ENCODE results near the gene DAB1.

Gene DAB1

DNA sequence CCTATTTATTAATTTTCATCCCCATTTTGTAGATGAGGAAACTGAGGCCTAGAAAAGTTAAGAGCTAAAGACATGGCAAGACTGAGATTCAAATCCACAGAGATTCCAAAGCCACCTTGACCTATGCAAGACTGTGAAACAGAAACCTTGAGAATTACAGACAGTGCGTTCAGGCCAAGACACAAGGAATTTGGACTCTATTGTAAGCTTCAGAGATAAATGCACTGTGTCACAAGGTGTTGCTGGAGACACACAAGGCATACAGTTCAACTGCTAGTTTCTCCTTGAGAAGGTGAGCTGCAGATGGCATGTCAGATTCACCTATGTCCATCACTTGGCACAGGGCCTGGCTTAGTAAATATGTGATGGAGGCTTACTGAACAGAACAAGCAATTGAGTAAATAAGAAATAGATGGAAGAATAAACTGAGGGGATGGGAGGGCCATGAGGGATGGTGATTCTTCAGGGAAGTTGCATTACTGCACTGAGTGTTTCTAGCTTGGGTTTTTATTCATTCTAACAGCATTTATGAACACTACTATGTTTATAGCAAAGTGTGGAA is 215.0 kb downstream of the DAB1 start:
- no peak for DNase-seq

DNA sequence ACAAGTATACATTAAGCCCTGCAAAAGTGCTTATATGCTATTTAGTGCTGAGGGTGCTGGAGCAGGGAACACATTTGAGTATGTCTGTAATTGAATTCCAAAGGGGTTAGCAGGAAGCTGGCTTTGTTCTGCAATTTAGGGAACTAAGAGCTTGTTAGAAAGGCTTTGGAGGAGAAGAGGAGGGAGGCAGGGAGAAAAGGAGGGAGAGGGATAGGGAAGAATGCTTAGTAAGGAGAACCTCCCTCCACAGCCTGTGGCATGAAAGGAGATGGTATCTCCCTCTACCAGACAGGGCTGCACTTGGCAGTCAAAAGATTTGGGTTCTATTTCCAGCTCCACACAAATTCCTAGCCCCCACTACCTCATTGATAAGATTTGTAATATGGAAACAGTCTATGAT is 217.8 kb downstream of the DAB1 start:
- no peak for DNase-seq

- DNase-seq = no peak
Measured at GRCh38 chr1:57204942-57205787, 218.7 kb downstream of the DAB1 start.

- DNase-seq = no peak
Measured at GRCh38 chr1:57204091-57204490, 219.8 kb downstream of the DAB1 start.

- DNase-seq = no peak
Measured at GRCh38 chr1:57202241-57202640, 221.6 kb downstream of the DAB1 start.

DNA sequence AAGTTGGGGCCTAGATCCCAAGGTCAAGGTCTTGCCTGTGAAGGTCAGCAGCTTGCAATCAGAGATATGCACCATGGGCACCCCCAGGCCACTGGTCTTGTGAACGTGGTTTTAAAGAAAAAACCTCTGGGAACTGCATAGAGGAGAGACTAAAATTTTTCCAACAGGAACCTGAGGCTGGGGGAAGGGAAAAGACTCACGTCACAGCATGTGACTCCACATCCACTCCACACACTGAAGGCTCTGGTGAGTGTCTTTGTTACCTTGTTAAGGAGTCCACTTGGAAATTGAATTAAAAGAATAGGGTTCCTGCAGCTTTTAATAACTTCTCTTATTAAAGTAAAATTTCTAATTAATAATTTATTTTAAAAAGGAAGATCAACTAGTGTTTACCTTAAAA is 224.9 kb downstream of the DAB1 start:
- no peak for DNase-seq

GRCh38 chr1:57195436-57195941 is 228.4 kb downstream of the DAB1 start:
- no peak for DNase-seq

DNA sequence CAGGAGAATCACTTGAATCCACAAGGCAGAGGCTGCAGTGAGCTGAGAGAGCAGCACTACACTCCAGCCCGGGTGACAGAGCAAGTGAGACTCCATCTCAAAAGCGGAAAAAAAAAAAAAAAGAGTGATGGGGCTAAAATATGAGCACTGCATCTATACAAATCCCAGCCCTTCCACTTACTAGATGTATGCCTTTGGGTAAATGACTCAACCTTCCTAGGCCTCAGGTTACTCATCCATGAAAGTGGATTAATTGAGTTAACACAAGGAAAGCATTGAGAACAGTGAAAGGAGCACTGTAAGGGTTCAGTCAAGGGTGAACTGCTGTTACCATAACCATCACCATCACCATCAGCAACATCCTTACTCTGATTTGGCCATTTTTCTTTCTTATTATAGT is 231.6 kb downstream of the DAB1 start:
- DNase-seq = no peak

- no peak for DNase-seq
Measured at GRCh38 chr1:57190898-57191297, 233.0 kb downstream of the DAB1 start.

GRCh38 chr1:57188168-57188567 is 235.7 kb downstream of the DAB1 start:
- no peak for DNase-seq

- no peak for DNase-seq
Measured at GRCh38 chr1:57186455-57186854, 237.4 kb downstream of the DAB1 start.

- no peak for DNase-seq
Measured at GRCh38 chr1:57179001-57179400, 244.9 kb downstream of the DAB1 start.

DNA sequence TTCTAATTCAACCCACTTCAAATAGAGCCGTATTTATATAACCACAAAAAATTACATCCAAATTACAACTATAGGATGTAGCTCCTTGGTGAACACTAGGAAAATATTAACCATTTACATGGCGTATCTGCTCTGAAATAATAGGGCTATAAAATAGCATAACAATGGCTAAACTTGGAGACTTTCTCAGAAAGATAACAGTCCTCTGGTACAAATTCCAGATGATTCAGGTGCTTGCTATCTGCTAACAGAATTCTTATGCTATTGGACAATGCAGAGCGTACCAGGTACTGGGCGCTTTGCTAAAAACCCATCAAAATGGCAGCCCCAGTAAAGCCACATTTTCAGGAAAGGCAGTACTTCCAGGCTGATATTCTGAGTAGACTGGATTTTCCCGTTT is 248.4 kb downstream of the DAB1 start:
- no peak for DNase-seq

GRCh38 chr1:57172040-57172439 is 251.8 kb downstream of the DAB1 start:
- DNase-seq = no peak

DNA sequence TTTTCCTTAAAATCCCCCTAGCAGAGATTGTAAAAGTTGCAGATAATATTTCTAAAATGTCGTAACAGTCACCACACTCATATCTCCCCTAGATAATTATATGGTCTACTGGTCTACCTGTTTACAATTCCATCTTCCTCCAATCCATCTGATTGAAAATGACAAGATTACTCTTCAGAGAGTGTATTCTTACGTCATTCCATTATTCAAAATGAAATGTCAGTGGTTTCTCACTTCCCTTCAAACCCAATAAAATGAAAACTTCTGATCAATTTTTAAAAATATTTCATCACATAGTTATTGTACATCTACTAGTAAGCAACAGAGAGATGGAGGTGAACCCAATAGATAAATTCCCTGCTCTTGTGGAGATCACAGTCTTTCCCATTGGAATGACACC is 255.9 kb downstream of the DAB1 start:
- DNase-seq = no peak

GRCh38 chr1:57165546-57165945 is 258.3 kb downstream of the DAB1 start:
- no peak for DNase-seq

DNA sequence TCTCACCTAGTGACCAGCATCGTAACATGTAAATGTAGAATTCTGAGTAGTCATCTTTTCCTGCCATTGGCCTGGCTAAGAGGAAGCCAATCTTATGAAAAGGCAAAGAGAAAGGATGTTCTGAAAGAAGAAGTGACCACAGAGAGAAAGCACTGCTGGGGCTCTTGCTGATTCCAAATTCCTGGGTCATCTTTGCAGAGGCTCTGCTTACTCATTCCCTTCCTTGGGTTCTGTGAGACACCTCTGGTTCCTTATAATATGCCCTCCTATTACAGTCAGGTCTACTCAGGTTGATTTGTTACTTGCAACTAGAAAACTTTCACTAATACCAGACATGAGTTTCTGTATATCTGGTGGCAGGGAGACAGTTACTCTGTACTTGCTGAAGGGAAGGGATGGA is 259.3 kb downstream of the DAB1 start:
- DNase-seq = no peak

DNA sequence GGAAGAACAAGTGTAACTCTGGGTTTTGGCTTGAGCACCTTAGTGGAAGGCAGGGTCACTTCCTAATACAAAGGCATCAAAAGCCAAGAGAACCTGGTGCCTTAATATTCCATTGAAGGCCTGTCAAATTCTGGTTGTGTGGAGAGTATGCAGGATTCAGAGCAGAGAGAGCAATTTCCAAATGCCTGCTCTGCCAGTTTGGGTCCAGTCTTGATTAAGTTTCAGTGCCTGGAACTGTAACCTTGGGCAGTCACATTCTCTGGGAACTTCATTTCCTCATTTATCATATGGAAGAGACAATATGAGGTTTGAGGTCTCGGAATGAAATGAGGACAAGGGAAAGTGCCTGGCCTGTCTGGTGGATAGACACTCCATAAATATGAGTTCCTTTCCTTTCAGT is 260.1 kb downstream of the DAB1 start:
- DNase-seq = no peak

DNA sequence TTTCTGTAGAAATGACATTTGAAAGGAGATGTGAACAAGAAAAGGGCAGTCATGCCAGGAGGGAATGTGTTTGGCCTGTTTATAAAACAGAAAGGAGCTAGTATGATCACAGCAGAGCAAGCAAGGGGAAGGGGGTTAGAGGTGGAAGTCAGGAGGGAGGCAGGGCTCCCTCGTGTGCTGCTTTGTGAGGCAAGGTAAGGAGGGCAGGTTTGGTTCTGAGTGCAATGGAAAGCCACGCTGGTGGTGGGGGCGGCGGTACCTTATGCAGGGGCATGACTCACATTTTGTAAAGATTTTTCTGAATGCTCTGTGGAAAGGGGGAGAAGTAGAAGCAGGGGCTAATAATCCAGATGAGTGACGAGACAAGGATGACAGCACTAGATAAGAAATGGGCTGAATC is 260.5 kb downstream of the DAB1 start:
- DNase-seq = no peak

DNA sequence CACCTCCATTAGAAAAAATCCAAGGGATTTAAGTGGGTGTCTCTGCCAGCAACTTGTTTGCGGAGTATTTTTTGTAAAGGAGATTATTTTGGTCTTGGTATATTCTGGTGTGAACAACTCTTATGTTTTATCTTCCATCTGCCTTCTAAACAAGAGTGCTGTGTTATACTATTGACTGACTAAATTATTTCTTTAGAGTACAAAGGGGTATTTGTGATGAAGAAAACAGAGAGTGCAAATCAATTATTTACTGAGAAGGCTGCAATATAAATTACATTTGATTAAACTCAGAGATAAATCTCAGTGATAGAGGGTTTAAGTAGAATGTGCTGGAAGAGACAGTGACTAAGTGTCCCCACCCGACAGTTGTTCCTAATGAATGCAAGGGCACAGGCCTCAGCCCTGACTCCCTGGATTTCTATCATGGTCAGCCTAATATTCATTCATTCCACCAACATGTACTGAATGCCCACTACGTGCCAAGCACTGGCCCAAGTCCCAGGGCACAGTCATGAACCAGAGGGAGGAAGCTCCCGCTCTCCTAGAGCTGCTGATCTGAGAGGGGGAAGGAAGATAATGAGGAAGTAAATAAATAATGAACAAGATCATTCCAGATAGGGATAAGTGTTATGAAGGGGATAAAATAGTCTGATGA is 261.1 kb downstream of the DAB1 start:
- DNase-seq = no peak

DNA sequence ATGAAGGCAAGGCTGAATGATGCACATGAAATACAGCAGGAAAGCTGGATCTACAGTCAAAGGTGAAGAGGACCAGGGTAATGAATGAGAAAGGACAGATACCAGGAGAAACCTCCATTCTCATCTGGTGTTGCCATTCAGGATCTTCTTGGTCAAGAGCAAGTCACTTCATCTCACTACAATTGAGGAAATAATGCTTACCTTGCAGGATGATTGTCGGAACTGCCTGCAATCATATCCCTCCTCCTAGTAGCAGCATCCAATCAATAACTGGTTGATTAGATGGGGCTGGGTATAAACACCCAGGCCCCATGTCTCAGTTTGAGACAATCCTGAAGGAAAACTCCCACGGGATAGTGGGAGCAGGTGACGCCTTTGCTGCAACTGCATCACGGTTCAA is 263.3 kb downstream of the DAB1 start:
- no peak for DNase-seq

DNA sequence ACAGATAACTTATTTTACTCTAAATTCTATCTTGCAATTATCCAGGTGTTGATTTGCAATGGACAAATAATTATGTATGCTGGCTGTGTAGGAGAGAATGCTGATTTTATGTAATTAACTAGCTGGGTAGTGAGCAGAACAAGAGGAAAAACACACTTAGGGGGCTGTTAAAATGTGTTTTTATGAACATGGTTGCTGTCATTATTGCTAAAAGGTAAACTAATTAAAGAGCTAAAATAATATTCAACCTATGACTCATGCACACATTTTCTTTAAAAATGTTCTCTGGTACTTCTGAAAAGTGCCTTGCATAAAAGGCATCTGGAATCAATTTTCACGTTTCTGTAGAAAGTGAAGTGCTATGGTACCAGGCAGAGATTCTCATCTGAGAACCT is 265.3 kb downstream of the DAB1 start:
- no peak for DNase-seq

GRCh38 chr1:57157818-57158603 is 265.8 kb downstream of the DAB1 start:
- DNase-seq = no peak
